HCT116 (cell line): ENCODE results near the gene NFIC.

Experiments
- CTCF ChIP-seq, 3 experiments: fragments of 200-600 bp in 1 of 3; sonication (generic) in 1 of 3; IDR thresholded peaks in 2 of 3; conservative IDR thresholded peaks in 1 of 3; 2 replicates each; pipeline ENCODE4 v1.5.1; 2012 to 2017; ENCODE audit warnings: low read depth in 2 of 3, low read length in 2 of 3, antibody characterized with exemption in 1 of 3, borderline replicate concordance in 1 of 3, control low read depth in 1 of 3, mild to moderate bottlenecking in 1 of 3, mixed read lengths in 1 of 3, mixed run types in 1 of 3, moderate library complexity in 1 of 3; ENCODE audit not compliant: insufficient read depth in 1 of 3
- EGR1 ChIP-seq: IDR thresholded peaks from 2 replicates; pipeline ENCODE4 v1.6.1; 2012; ENCODE audit warnings: low read depth
- FOSL1 ChIP-seq: IDR thresholded peaks from 2 replicates; pipeline ENCODE4 v1.6.1; 2012; ENCODE audit warnings: low read depth
- JUND ChIP-seq: IDR thresholded peaks from 2 replicates; pipeline ENCODE4 v1.6.1; 2012
- POLR2A ChIP-seq: IDR thresholded peaks from 2 replicates; pipeline ENCODE4 v1.7.0; 2011; ENCODE audit warnings: borderline replicate concordance; ENCODE audit not compliant: insufficient read depth, insufficient read length; ENCODE audit errors: extremely low read depth
- RAD21 ChIP-seq: IDR thresholded peaks from 2 replicates; pipeline ENCODE4 v1.6.1; 2012; ENCODE audit warnings: low read depth, mild to moderate bottlenecking
- SIN3A ChIP-seq: IDR thresholded peaks from 2 replicates; pipeline ENCODE4 v1.6.1; 2012; ENCODE audit warnings: low read depth
- SP1 ChIP-seq: IDR thresholded peaks from 2 replicates; pipeline ENCODE4 v1.6.1; 2012; ENCODE audit warnings: low read depth
- ZBTB33 ChIP-seq: IDR thresholded peaks from 2 replicates; pipeline ENCODE4 v1.6.1; 2011; ENCODE audit warnings: mild to moderate bottlenecking, low read length, moderate library complexity; ENCODE audit not compliant: insufficient replicate concordance; ENCODE audit errors: extremely low read depth
- TF ChIP-seq, protein P1 (sequence below): IDR thresholded peaks from 2 replicates; pipeline ENCODE4 v1.6.1; 2012; ENCODE audit warnings: low read depth
- TF ChIP-seq, protein P2 (sequence below): IDR thresholded peaks from 2 replicates; pipeline ENCODE4 v1.6.1; 2012

DNA sequence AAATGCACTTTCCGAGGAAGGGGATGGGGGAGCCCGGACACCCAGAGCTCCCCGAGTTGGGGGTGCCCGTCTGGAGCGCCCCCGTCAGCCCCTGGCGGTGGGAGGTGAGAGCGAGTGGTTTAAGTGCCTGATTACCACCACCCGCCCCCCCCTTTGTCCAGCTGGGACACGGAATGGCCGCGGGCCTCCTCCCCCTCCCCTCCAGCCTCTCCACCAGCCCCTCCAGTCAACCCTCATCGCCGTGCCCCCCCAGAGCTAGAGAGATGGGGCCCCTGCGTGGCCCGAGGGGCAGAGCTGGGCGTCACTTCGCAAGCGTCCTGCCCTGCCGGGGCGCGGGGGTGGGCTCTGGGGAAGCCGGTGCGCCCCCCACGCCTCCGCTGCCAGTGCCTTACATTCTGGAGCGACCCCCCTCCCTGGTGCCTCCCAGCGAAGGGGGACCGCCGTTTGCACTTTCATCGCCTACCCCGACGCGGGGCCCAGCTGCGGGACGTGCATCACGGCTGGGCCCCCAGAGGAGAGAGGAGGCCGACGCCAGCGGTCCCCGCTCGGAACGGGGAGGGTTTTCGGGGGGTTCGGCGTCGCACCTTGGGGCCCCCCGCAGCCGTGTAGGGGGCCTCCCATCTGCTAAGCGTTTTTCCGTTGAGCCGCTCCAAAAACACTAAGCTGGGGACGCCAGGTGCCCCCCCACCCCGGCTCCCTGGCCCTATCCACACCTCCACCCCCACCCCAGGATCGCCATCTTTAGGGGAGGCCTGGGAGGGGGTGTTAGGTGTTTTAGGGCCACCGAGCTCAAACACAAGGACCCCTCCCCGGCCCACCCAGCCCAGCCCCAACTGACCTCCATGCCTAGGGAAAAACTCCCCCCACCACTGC, 97.6 kb downstream of the NFIC start:
- TF ChIP-seq CTCF (IDR thresholded peaks at IDR 0.05 in 2 of 3, conservative IDR thresholded peaks at IDR 0.05 in 1 of 3; ENCODE audit: borderline replicate concordance in 1 of 3, insufficient read depth in 1 of 3, low read depth in 2 of 3, low read length in 2 of 3) (no peak), EGR1 (no peak), RAD21 (no peak), POLR2A (no peak), SIN3A (no peak), JUND (no peak), SP1 (no peak), ZBTB33 (no peak), FOSL1 (no peak)
- TF ChIP-seq, protein P1, sequence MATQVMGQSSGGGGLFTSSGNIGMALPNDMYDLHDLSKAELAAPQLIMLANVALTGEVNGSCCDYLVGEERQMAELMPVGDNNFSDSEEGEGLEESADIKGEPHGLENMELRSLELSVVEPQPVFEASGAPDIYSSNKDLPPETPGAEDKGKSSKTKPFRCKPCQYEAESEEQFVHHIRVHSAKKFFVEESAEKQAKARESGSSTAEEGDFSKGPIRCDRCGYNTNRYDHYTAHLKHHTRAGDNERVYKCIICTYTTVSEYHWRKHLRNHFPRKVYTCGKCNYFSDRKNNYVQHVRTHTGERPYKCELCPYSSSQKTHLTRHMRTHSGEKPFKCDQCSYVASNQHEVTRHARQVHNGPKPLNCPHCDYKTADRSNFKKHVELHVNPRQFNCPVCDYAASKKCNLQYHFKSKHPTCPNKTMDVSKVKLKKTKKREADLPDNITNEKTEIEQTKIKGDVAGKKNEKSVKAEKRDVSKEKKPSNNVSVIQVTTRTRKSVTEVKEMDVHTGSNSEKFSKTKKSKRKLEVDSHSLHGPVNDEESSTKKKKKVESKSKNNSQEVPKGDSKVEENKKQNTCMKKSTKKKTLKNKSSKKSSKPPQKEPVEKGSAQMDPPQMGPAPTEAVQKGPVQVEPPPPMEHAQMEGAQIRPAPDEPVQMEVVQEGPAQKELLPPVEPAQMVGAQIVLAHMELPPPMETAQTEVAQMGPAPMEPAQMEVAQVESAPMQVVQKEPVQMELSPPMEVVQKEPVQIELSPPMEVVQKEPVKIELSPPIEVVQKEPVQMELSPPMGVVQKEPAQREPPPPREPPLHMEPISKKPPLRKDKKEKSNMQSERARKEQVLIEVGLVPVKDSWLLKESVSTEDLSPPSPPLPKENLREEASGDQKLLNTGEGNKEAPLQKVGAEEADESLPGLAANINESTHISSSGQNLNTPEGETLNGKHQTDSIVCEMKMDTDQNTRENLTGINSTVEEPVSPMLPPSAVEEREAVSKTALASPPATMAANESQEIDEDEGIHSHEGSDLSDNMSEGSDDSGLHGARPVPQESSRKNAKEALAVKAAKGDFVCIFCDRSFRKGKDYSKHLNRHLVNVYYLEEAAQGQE = no peak
- TF ChIP-seq, protein P2, sequence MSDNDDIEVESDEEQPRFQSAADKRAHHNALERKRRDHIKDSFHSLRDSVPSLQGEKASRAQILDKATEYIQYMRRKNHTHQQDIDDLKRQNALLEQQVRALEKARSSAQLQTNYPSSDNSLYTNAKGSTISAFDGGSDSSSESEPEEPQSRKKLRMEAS = no peak
